Hepatocyte (in vitro differentiated cells): ENCODE results near the gene KRT77. TPM values are rescaled to one million over a fixed set of nuclear protein-coding genes. Genes with fewer than 3 reads are reported as not detected.

Experiments
- DNase-seq: peaks from one replicate; pipeline ENCODE4 v3.0.0-alpha.2; 2016; ENCODE audit warnings: low spot score
- H2AFZ ChIP-seq: fragments of 200-600 bp; sonication (generic); 2 replicates; pipeline ENCODE4 v1.6.0; 2016; ENCODE audit warnings: antibody characterized with exemption, mild to moderate bottlenecking
- H3K27ac ChIP-seq: fragments of 200-600 bp; sonication (generic); 2 replicates; pipeline ENCODE4 v1.5.1; 2016; ENCODE audit warnings: mild to moderate bottlenecking
- H3K27me3 ChIP-seq: fragments of 200-600 bp; sonication (generic); 2 replicates; pipeline ENCODE4 v1.6.1; 2016
- H3K36me3 ChIP-seq: fragments of 200-600 bp; sonication (generic); replicated peaks from 2 replicates; pipeline ENCODE4 v1.5.1; 2016; ENCODE audit warnings: low read depth; ENCODE audit not compliant: insufficient read depth
- H3K4me1 ChIP-seq: fragments of 200-600 bp; sonication (generic); 2 replicates; pipeline ENCODE4 v1.5.1; 2016; ENCODE audit warnings: mild to moderate bottlenecking, moderate library complexity; ENCODE audit not compliant: insufficient read depth
- H3K4me2 ChIP-seq: fragments of 200-600 bp; sonication (generic); 2 replicates; pipeline ENCODE4 v1.6.0; 2016
- H3K4me3 ChIP-seq: fragments of 200-600 bp; sonication (generic); 2 replicates; pipeline ENCODE4 v1.5.1; 2016; ENCODE audit warnings: mild to moderate bottlenecking
- H3K79me2 ChIP-seq: fragments of 200-600 bp; sonication (generic); 2 replicates; pipeline ENCODE4 v1.6.0; 2017; ENCODE audit warnings: mild to moderate bottlenecking
- H3K9me2 ChIP-seq: fragments of 200-600 bp; sonication (generic); replicated peaks from 2 replicates; pipeline ENCODE4 v1.6.0; 2017; ENCODE audit warnings: mild to moderate bottlenecking; ENCODE audit not compliant: insufficient read depth
- H3K9me3 ChIP-seq: fragments of 200-600 bp; sonication (generic); 2 replicates; pipeline ENCODE4 v1.5.1; 2016; ENCODE audit warnings: low read depth, mild to moderate bottlenecking
- H4K20me1 ChIP-seq: fragments of 200-600 bp; sonication (generic); 2 replicates; pipeline ENCODE4 v1.6.0; 2016; ENCODE audit warnings: mild to moderate bottlenecking; ENCODE audit not compliant: insufficient read depth, poor library complexity, severe bottlenecking
- CTCF ChIP-seq: fragments of 200-600 bp; sonication (generic); IDR thresholded peaks from 2 replicates; pipeline ENCODE4 v1.5.1; 2016; ENCODE audit warnings: antibody characterized with exemption, mild to moderate bottlenecking; ENCODE audit not compliant: poor library complexity
- EZH2 ChIP-seq: fragments of 200-600 bp; sonication (generic); IDR thresholded peaks from 2 replicates; pipeline ENCODE4 v1.6.1; 2016; ENCODE audit warnings: antibody characterized with exemption, mild to moderate bottlenecking, borderline replicate concordance
- EZH2phosphoT487 ChIP-seq: fragments of 200-600 bp; sonication (generic); IDR thresholded peaks from one replicate; pipeline ENCODE4 v1.6.1; 2018; ENCODE audit warnings: antibody characterized with exemption, mild to moderate bottlenecking, low read depth, moderate library complexity; ENCODE audit not compliant: unreplicated experiment, severe bottlenecking
- WGBS: methylation state at CpG from one replicate; pipeline ENCODE4 v1.1.6; 2016; ENCODE audit warnings: low lambda C conversion rate; ENCODE audit errors: missing lambda C conversion rate; 5-methylcytosine and 5-hydroxymethylcytosine counted together
- polyA plus RNA-seq: library from polyadenylated mRNA; unstranded; fragments of >200 nt; fragmentation: Nextera tagmentation; extraction: Ambion mirVana; gene quantifications from 2 replicates; pipeline ENCODE4 v1.2.1, GENCODE V29; 2016
- total RNA-seq: library from RNA; depleted of rRNA; stranded (reverse); fragments of >200 nt; gene quantifications from 2 replicates; pipeline ENCODE4 v1.2.3, GENCODE V29; 2014

Gene KRT77
- total and polyA plus RNA-seq, 2 experiments from 2014 or later, result not detected

GRCh38 chr12:52646613-52647012 lies 56.7 kb downstream of the KRT77 start:
- H4K20me1 ChIP-seq, result no peaks in the 10 kb centered on the region
- H3K4me2 ChIP-seq, result no peak overlapping the region
- DNase-seq, result no peak
- no peak overlapping the region for H3K27ac ChIP-seq
- H3K79me2 ChIP-seq, result no peaks in the 10 kb centered on the region
- 83% methylated on average over 12 of the region's 12 CpGs for WGBS
- H3K27me3 ChIP-seq, result peaks cover 9% of the 10 kb centered on the region
- H3K9me2 ChIP-seq, result no peaks in the 10 kb centered on the region
- no peak overlapping the region for H3K4me3 ChIP-seq
- TF ChIP-seq CTCF (no peak), EZH2phosphoT487 (no peak), EZH2 (no peak)
- no peaks in the 10 kb centered on the region for H3K9me3 ChIP-seq
- H3K4me1 ChIP-seq, result peaks cover 4% of the 10 kb centered on the region
- no peaks in the 10 kb centered on the region for H3K36me3 ChIP-seq
- H2AFZ ChIP-seq, result no peak overlapping the region

GRCh38 chr12:52645982-52646381 lies 57.3 kb downstream of the KRT77 start:
- peaks cover 13% of the 10 kb centered on the region for H3K27me3 ChIP-seq
- H3K27ac ChIP-seq, result peak overlapping the region; percentile 75

GRCh38 chr12:52645120-52645761 lies 58.1 kb downstream of the KRT77 start:
- WGBS, result 83% methylated on average over 7 of the region's 7 CpGs
- Histone ChIP-seq H3K4me3 (no peak overlapping the region), H4K20me1 (no peaks in the 10 kb centered on the region), H3K79me2 (no peaks in the 10 kb centered on the region), H3K36me3 (no peaks in the 10 kb centered on the region), H3K9me2 (no peaks in the 10 kb centered on the region), H3K9me3 (no peaks in the 10 kb centered on the region), H3K4me2 (no peak overlapping the region), H3K27ac (peak overlapping the region; percentile 75), H2AFZ (no peak overlapping the region), H3K27me3 (peaks cover 13% of the 10 kb centered on the region), H3K4me1 (peaks cover 4% of the 10 kb centered on the region)
- DNase-seq, result no peak
- no peak for TF ChIP-seq EZH2phosphoT487
- no peak for TF ChIP-seq EZH2
- no peak for TF ChIP-seq CTCF

More at GRCh38 chr12:52645982-52646381, 57.3 kb downstream of the KRT77 start:
- Histone ChIP-seq H2AFZ (no peak overlapping the region), H3K4me3 (no peak overlapping the region), H3K36me3 (no peaks in the 10 kb centered on the region), H4K20me1 (no peaks in the 10 kb centered on the region), H3K4me2 (peak overlapping the region; percentile 23), H3K4me1 (peaks cover 4% of the 10 kb centered on the region), H3K9me2 (no peaks in the 10 kb centered on the region), H3K79me2 (no peaks in the 10 kb centered on the region), H3K9me3 (no peaks in the 10 kb centered on the region)
- TF ChIP-seq EZH2 (no peak), CTCF (no peak), EZH2phosphoT487 (no peak)
- peak; percentile 36 for DNase-seq
- WGBS, result 80% methylated on average over 4 of the region's 4 CpGs
